ENCODE results near the gene JPT2.
A peak's percentile ranks its signal among the peaks of the same experiment; 100 is the strongest.
"Not testable (repeated sequence)": the region's sequence is repeated elsewhere in the genome, so short reads cannot be mapped to it uniquely, and the experiment has no call there.

Gene JPT2

GRCh38 chr16:1708768-1709180 lies 30.7 kb downstream of the JPT2 start:
- no peak for DNase-seq (ENCODE audit: low spot score)

GRCh38 chr16:1709356-1709755 lies 31.3 kb downstream of the JPT2 start:
- no peak for DNase-seq (ENCODE audit: low spot score)

GRCh38 chr16:1710811-1711507 lies 32.9 kb downstream of the JPT2 start:
- no peak for DNase-seq (ENCODE audit: low spot score)

- no peak for DNase-seq (ENCODE audit: low spot score)
Measured at GRCh38 chr16:1712791-1713261, 34.7 kb downstream of the JPT2 start.

GRCh38 chr16:1713331-1713730 lies 35.3 kb downstream of the JPT2 start:
- no peak for DNase-seq (ENCODE audit: low spot score)

GRCh38 chr16:1713933-1714332 lies 35.9 kb downstream of the JPT2 start:
- no peak for DNase-seq (ENCODE audit: low spot score)

GRCh38 chr16:1715220-1715619 lies 37.1 kb downstream of the JPT2 start:
- no peak for DNase-seq (ENCODE audit: low spot score)

GRCh38 chr16:1718236-1718635 lies 40.2 kb downstream of the JPT2 start:
- not testable (repeated sequence) for DNase-seq (ENCODE audit: low spot score)

GRCh38 chr16:1719559-1720229 lies 41.6 kb downstream of the JPT2 start:
- DNase-seq (ENCODE audit: low spot score): not testable (repeated sequence)

- no peak for DNase-seq (ENCODE audit: low spot score)
Measured at GRCh38 chr16:1721372-1721771, 43.3 kb downstream of the JPT2 start.

GRCh38 chr16:1723450-1724147 lies 45.5 kb downstream of the JPT2 start:
- peak; percentile 77 for DNase-seq (ENCODE audit: low spot score)

- DNase-seq (ENCODE audit: low spot score): peak; percentile 12
Measured at GRCh38 chr16:1724491-1724890, 46.4 kb downstream of the JPT2 start.

- no peak for DNase-seq (ENCODE audit: low spot score)
Measured at GRCh38 chr16:1726661-1727502, 48.8 kb downstream of the JPT2 start.

- DNase-seq (ENCODE audit: low spot score): no peak
Measured at GRCh38 chr16:1727651-1728624, 49.9 kb downstream of the JPT2 start.

- no peak for DNase-seq (ENCODE audit: low spot score)
Measured at GRCh38 chr16:1729026-1729425, 50.9 kb downstream of the JPT2 start.

GRCh38 chr16:1729445-1729844 lies 51.4 kb downstream of the JPT2 start:
- DNase-seq (ENCODE audit: low spot score): no peak

- no peak for DNase-seq (ENCODE audit: low spot score)
Measured at GRCh38 chr16:1731073-1731472, 53.0 kb downstream of the JPT2 start.

GRCh38 chr16:1731603-1732002 lies 53.5 kb downstream of the JPT2 start:
- no peak for DNase-seq (ENCODE audit: low spot score)

GRCh38 chr16:1732071-1732470 lies 54.0 kb downstream of the JPT2 start:
- no peak for DNase-seq (ENCODE audit: low spot score)

GRCh38 chr16:1732551-1732987 lies 54.5 kb downstream of the JPT2 start:
- not testable (repeated sequence) for DNase-seq (ENCODE audit: low spot score)

- no peak for DNase-seq (ENCODE audit: low spot score)
Measured at GRCh38 chr16:1734123-1734522, 56.0 kb downstream of the JPT2 start.
